NCI-H2029 treated with DMSO at 0.1 percent for 48 hours (cell line): ENCODE measurements around the gene GRAMD2A.

Experiments used
- DNase-seq: peaks from one replicate; lab custom pipeline; 2025; lab: John Stamatoyannopoulos, UW

GRAMD2A gene

DNA sequence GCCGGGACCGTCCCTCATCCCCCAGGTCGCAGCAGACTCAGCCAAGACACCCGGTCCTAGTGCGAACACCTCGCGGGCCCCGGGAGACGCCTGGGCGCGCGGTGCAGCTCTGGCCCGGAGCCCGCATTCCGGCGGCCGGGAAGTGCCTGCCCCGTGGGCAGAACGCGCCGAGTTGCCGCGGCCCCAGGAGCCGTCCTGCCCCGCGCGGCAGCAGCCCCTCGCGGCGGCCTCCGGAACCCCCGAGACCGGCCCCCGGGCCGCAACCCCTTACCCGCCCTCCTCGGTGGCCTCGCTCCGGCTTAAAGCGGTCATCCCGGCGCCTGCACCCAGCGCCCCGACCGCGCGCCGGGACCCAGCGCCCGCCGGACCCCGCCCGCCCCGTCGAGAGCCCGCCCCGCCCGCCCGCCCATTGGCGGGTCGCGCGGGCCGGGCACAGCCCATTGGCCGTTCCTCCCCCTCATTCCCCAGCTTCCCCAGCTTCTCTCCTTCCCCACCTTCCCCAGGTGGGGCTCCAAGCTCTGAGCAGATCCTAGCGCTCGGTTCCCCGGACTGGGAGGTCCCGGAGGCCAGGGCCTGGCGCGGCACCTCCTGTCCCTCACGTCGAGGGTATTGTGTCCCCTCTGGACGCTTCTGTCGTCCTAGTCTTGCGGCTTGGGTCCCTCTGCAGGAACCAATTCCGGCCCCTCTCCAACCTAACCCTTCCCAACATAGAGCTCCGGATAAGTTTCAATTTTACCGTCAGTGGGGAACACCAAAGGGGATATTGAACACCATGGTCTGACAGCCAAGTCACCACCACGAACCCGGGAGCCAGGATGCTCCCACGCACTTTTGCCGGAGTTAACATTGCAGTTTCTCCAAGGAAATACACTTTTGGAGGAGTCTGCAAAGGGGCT is at the start of gene GRAMD2A:
TSS of gene GRAMD2A (minus strand) at position 328 of the 896 bp plus-strand sequence.
- peak; percentile 13 for DNase-seq

DNA sequence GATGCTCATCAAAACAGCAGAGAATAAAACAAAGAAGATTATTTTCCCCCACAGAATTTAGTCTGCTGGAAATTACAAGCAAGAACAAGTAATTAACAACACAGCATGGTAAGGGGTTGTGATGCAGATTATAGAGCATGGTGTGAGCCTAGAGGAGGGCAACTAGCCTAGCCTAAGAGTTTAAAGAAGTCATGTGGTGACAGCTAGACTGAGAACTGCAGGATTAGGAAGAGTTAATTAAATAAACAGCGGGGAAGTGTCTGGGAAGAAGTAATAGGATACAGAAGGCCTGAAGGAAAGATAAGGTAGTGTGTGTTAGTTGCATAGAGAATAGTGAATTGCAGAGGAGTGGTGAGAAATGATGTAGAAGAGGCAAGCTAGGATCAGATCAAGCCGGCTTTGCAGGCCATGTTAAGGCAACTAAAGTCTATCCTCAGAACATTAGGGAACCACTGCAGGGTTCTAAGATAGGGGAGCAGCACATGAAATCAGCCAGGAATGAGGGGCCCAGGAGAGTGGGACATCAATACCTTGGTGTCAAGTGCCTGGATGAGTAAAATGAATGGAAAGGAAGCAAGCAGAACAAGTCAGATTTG is 45.3 kb upstream of the GRAMD2A start:
- no peak for DNase-seq

DNA sequence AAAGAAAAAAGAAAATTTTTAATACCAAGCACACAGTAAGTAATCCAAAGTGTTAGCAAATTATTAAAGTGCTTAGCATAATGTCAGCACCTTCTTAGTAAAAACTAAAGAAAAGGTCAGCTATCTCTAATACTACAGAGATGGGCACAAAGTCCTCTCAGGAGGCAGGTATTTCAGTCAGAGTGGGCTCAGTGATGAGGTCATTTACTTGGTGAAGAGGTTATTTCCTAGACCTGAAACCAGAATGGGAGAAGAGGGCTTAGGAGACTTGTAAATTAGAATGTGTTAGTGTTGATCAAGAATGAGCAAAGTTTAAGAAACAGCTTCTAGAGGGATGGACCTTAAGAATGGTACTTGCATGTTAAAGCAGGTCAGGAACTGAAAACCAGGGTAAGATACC is 42.1 kb upstream of the GRAMD2A start:
- DNase-seq: no peak

DNA sequence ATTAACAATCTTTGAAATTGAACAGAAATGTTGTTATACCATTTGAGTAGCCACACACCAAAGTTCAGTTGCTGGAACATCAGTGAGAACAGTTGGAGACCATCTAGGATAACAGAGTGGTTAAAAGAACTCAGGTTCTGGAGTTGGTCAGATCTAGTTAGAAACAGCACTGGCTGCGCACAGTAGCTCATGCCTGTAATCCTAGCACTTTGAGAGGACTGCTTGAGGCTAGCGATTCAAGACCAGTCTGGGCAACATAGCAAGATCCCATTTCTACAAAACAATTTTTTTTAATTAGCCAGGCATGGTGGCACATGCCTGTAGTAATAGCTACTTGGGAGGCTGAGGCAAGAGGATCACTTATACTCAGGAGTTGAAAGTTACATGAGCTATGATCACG is 41.0 kb upstream of the GRAMD2A start:
- DNase-seq: no peak

DNA sequence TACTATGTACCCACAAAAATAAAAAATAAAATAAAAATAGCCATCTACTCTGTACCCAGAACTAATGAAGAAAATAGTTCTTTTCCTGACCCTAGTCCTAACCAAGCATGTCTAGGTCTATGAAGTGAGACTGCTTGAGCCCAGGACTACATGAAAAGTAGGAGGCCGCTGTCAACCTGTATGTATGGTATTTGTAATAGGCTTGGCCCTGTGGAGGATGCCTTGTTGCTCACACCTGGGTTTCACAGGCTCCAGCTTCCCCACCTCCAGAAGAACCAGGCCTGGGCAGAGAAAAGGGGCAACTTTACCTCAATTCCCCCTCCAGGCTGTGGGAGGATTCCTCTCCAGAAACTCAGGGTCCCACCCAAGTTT is 40.3 kb upstream of the GRAMD2A start:
- DNase-seq: no peak

DNA sequence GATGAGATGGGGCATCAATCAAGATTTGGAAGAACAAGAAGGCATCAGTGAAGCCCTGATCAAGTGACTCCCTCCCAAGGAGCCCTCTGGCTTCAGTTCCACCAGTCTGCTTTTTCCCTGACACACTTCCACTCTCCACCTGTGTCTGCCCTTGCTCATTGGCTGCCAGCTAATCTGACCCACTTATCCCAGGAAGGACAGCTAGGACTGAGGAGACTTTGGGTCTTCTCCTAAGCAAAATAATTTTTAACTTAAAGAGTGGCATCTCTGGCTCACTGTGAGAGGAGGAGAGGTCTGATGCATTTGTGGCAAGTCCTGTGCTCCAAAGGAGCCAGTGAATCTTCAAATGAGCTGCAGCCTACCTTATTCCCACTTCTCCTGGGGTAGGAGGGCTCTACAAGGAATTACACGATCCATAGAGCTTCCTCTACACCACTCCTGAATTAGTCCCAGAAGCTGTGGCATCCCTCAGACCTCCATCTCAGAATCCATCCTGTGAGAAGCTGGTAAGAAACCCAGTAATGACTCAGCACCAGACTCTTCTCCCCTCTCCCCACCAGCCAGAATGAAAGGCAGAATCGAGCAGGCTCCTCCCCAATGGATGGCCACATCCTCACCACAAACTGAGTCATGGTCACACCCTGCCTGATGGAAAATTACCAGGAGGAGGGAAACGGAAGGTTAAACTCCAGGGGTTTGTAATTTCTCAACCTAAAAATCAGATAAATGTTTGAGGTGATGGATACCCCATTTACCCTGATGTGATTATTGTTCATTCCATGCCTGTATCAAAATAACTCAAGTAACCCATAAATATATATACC is 39.7 kb upstream of the GRAMD2A start:
- no peak for DNase-seq

DNA sequence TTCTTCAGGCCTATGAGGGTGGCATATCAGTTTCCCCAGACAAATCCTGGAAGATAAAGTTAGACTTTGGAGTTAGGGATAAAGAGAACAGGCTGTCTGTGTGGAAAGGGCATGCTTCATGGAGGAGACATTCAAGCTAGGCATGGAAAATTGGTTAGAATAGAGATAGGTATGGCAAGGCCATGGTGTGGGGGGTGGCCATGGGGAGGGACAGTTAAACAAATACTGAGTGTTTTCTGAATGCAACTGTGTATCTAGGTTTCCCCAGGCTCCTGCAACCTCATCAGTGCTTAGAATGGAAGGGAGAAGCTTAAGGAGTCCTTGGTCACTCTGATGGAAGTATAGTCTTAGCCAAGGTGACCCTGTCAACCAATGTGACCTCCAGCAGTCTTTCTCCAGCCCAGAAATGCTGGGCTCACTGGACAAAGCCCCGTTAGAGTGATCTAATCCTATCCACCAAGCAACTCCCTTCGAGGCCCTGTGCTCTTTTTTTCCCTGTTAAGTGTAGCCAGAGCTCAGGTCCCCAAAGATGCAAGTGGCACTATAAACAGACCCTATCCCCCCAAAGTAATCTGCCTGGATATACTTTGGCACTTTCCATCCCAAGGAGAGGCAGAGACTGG is 38.9 kb upstream of the GRAMD2A start:
- DNase-seq: no peak

DNA sequence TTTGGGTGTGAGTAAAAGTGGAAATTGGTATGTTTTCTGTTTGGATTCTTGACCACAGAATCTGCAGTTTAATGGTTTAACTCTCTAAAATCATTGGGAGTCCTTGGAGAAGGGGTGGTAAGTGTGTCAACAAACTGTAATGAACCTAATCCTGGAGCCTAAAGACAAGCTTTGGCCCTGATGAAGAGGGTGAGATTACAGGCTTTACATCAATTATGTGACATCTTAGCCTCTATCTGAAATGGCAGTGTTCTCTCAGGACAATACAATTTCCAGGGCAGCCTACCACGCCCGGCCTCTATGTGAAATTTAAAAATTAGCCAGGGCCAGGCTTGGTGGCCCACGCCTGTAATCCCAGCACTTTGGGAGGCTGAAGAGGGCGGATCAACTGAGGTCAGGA is 37.7 kb upstream of the GRAMD2A start:
- DNase-seq: no peak

DNA sequence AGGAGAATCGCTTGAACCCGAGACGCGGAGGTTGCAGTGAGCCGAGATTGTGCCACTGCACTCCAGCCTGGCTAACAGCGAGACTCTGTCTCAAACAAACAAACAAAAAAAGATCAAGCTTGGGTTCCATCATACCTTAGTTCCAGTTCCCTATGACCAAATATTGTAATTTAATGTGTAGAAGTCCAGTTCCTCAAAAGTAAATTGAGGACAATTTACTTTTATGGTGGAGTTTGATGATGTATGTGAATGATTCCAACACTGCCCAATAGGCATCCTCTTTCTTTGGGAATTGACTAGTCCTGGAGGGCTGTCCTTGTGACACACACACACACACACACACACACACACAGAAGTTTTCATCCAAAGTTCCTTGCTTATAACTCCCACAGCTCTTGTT is 36.2 kb upstream of the GRAMD2A start:
- no peak for DNase-seq

DNA sequence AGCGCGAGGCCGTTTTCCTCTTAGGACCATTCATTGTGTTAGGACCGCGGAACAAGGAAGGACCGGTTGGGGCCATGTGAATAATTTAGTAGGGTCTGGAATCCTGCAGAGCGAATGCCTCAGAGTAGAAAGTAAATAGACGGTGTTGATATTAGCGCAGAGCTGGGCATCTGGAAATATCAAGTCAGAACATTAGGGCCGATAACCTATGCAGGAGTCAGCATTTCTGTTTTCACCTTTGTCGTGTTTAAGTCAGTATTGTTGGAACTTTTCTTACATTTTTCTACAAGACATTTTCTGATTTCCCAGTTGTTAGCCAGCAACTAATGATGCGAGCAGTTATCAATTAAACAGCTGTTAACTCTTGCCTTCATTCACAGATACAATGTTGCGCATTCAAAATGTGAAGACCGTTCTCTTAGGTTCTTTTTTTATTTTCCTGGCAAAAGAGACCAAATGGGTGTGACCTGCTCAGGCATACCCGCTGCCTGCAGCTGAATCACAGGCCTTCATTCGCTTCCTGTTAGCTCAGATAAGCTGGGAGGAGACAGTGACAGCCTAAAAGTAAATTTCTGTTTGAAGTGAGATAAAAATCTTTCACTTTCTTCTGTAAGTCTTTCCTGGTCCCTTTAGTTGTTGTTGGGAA is 34.4 kb upstream of the GRAMD2A start:
- DNase-seq: peak; percentile 54

DNA sequence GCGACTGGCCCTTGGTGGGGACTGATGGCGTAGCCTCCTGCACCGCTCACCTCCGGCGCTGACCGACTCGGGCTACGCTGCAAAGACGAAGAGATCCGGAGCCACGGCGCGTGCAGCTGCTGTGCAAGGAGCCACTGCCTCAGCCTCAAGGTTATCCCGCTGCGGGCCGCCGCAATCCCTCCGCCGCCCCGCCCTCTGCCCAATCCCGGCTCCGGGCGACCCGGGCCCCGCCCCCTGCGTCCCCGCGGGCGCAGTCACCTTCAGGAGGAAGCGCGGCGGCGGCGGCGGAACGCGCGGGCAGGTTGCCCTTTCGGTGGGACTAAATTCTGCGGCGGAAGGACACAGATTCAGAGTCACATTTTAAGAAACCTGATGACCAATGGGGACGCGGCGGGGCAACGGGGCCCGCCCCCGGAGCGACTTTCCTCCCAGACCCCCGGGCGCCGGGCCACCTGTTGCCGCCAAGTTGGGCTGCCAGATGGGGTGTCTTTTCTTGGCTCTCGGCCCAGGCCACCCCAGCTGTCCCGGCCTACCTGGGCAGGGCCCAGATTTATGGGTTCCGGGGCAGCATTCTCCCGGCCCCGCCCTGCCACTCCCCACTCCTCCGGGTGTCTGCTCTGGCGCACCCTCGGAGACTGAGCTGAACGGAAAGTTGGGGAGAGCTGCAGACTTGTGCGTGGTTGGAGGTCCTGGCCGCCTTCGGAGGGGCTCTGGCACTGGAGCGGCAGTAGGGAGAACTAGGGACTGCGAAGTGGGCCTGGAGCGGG is 33.7 kb upstream of the GRAMD2A start, which contains the start of gene PKM:
TSS of gene PKM (minus strand) at position 125 of the 767 bp plus-strand sequence. CDS start 12,093 bp downstream, outside the sequence.
- DNase-seq: peak; percentile 54

DNA sequence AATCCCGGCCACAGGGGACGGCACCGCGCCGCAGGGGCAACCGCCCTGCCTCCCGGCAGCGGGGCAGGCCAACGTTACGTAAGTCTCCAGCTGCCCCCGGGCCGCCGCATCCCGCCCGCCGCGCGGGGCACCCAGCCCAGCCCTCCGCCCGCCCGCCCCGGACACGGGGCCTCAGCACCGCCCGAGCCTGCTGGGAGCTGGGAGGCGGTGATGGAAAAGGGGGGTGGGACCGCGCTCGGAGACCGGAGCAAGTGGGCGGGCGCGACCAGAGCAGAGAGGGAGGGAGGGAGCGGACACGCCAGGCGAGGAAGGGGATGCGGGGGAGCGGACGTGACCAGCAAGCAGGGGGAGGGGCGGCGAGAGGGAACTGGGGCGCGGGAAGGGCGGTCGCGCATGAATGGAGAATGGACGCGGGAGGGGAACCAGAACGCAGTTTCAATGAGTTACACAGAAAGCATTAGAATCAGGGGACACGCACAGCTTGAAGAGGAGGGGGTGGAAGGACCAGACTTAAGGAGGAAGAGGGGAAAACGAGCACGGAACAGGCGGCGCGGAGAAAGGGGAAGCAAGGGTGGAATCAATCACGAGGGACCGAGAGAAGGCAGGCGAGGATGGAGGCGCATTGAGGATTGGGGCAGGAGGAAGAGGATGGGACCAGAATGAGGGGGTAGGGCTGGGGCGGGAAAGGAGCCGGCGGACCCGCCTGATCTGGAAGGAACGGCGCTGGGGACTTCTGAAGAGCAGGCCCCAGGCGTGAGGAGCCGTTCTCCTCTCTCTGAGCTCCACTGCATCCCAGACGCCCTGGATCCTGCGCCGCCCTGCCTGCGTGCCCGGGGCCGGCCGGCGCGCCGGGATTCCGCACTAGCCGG is 32.8 kb upstream of the GRAMD2A start:
- no peak for DNase-seq

DNA sequence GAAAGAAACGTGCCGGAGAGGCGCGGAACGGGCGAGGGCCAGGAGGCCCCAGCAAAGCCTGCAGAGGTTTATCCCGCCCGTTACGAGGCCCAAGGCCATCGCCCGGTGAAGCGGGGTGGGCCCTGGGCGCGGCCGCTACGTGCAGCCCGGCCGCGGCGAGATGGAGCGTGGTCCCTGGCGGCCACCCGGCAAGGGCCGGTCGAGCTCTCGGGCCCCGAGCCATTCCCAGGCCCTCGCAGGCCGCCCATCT is 32.3 kb upstream of the GRAMD2A start:
- DNase-seq: no peak

DNA sequence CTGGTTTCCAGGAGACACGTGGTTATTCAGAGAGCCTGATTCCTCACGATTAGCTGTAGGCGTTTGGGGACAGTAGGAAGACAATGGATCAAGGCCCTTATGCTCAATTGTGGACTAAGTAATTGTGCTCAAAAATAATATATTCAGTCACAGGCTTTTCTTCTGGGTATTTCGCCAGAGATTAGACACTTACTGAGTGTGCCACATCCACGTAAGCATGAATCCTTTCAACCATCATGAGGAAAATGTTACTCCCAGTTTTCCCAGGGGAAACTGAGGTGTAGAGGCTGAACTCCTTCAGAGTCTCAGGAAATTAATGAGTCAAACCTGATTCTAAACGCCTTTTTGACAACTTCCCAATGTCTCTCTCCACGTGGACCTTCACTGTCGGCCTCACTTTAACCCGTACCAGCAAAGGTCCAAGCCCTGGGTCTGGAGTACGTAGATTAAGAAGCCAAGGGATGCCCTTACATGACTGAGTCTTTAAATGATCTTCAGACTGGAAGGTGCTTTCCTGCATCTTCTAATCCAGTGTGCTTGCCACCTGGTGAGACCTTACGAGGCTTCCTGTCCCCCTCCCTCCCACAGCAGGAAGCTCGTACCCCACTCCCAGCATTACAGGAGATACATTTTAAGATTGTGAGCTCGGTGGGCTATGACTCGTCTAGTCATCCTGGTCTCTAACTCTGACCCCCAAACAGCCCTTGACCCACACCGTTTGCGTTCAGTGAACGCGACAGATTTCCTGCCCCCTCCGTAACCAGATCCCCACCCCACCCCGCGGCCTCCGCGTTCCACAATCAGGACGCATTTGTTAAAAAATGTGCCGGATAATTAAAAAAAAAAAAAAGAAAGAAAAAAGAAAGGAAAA is 31.7 kb upstream of the GRAMD2A start:
- DNase-seq: no peak

DNA sequence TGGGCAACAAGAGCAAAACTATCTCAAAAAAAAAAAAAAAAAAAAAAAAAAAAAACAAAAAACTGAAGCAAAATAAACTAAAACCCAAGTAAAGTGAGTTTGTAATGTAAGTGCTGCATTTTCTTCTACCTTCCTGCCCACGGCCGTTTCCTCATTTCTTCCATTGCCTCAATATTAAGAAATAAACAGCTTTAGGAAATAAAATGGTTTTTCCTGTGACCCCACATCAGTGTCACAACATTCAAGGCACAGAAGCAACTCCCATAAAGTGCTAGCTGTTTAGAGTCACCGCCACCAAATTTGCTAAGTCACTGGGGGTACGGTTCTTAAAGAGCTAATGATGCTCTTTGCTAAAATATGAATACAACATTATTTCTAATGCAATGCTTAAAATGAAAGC is 30.1 kb upstream of the GRAMD2A start:
- no peak for DNase-seq

DNA sequence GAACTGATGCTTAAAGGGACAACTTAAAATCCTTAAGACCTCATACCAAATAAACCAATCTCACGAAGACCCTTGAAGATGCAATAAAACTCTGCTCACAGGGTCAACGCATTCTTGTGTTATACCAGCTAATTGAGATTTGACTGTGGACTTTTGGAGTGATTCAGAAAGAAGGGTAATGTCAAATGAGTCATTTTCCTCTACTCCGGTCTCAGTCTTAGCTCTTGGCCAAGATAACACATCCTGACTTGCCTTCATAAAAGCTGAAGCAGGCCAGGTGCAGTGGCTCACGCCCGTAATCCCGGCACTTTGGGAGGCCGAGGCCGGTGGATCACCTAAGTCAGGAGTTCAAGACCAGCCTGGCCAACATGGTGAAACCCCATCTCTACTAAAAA is 29.6 kb upstream of the GRAMD2A start:
- no peak for DNase-seq

DNA sequence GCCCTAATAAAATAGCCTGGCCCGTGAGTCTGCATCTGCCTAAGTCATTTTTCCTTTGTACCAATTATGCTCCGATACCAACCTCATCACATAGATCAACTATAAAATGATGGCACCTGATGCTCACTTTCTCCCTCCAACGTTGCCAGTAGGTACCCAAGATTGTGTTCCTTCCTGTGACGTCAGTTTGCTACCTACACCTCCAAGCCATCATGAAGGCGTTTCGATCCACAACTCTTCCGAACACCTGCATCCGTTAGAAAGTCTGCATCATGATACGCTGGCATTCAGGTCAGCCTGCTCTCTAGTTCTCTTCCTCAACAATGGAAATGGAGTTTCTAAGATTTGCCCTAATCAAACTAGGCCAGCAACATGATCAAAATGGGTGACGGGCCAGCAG is 25.7 kb upstream of the GRAMD2A start:
- DNase-seq: no peak

DNA sequence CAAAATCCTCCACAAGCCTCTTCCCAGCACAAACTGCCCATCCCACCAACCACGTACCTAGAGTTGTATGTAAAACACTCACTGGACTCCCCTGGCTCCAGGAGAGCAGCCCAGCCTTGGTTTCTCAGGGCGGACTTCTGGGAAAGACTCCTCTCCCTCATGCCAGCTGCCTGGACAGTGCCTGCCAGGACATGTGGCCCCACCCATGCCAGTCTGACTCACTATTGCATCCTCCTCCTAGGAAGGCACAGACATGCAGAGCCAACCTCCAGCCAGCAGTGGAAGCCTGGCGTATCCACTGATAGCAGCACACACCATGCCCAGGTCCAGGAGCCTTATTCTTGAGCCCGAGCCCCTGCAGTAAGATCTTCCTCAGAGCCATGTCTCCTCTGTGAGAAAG is 24.8 kb upstream of the GRAMD2A start:
- no peak for DNase-seq

DNA sequence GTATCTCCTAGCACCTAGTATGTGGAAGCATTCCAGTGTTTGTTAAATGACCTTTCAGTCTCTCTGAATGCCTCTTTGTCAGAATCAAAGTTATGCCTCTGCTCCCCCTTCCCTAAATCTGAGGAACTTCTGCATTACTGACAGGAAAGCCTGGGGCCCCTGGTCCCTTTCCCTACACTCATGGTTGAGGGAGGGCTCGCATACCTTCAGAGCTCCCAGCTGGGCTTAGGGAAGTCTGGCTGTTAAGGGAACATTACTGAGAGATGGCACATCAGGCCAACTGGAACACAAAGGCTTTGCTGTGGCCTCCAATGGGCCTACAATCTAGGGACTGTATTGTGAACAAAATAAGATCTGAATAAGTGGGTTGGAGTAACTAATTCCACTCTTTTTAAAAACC is 23.1 kb upstream of the GRAMD2A start:
- DNase-seq: no peak
